ENCODE data around the gene TBC1D19. TPM values are rescaled to one million over a fixed set of nuclear protein-coding genes. Genes with fewer than 3 reads are reported as not detected.

Gene TBC1D19
- total and polyA plus RNA-seq, 2 donors (not counting 1 experiment from before 2014, with no cell fraction given) = 1.8 to 11.0 TPM

- no peaks in the 10 kb centered on the region for H3K4me1 Mint-ChIP-seq
- no peaks in the 10 kb centered on the region for H3K27me3 ChIP-seq (replicated peaks in 1 of 4; ENCODE audit: control extremely low read depth in 1 of 4, control insufficient read depth in 3 of 4, insufficient read depth in 4 of 4, low read length in 3 of 4)
- no peak overlapping the region for H2AFZ ChIP-seq (ENCODE audit: insufficient read depth, low read depth, low read length, poor library complexity, severe bottlenecking)
- H3K9me3 Mint-ChIP-seq (ENCODE audit: insufficient read depth) = peaks cover 1% of the 10 kb centered on the region
- intact Hi-C loops (cut with micrococcal nuclease) = no loop called here
- no peak for DNase-seq
- TF ChIP-seq CTCF (IDR thresholded peaks at IDR 0.05) (no peak), EZH2 (IDR thresholded peaks at IDR 0.05; ENCODE audit: borderline replicate concordance, insufficient read depth, low read depth, low read length, poor library complexity, severe bottlenecking) (no peak)
- H4K20me1 ChIP-seq (ENCODE audit: control insufficient read depth, insufficient read depth, low read length, poor library complexity, severe bottlenecking) = no peaks in the 10 kb centered on the region
- ChIA-PET CTCF (interaction anchor here (1.1 kb wide), 1 partner anchor 413 kb away, joined by 3 read pairs; no protein-coding TSS in a partner anchor), POLR2A (interaction anchor here (0.6 kb wide), 1 partner anchor 218 kb away, joined by 6 read pairs; no protein-coding TSS in a partner anchor)
- no peak for ATAC-seq (ENCODE audit: low read depth)
- no peak overlapping the region for H3K4me3 Mint-ChIP-seq
- H3K27me3 Mint-ChIP-seq = no peaks in the 10 kb centered on the region
- WGBS (ENCODE audit: insufficient coverage) = no CpG with 5 or more reads among the region's 1 CpG
- no peak overlapping the region for H3K9ac ChIP-seq (ENCODE audit: low read length)
- no peak overlapping the region for H3K4me2 ChIP-seq (replicated peaks; ENCODE audit: low read depth, low read length, poor library complexity, severe bottlenecking)
- H3K27ac ChIP-seq (ENCODE audit: low read length in 2 of 2) = no peak overlapping the region
- H3K79me2 ChIP-seq (ENCODE audit: control insufficient read depth, insufficient read depth, low read length) = peaks cover 15% of the 10 kb centered on the region
- H3K36me3 ChIP-seq (replicated peaks in 1 of 2; ENCODE audit: control extremely low read depth in 1 of 2, control insufficient read depth in 1 of 2, extremely low read depth in 1 of 2, insufficient read depth in 2 of 2, low read length in 1 of 2) = no peaks in the 10 kb centered on the region
- H3K4me3 ChIP-seq (ENCODE audit: control extremely low read depth in 1 of 5, extremely low read depth in 1 of 5, insufficient read depth in 1 of 5, low read depth in 2 of 5, low read length in 4 of 5) = no peak overlapping the region
- H3K27ac Mint-ChIP-seq = no peak overlapping the region
- H3K9me3 ChIP-seq (ENCODE audit: control extremely low read depth in 1 of 3, control insufficient read depth in 2 of 3, insufficient read depth in 1 of 3, low read length in 2 of 3) = no peaks in the 10 kb centered on the region
- no peaks in the 10 kb centered on the region for H3K4me1 ChIP-seq (ENCODE audit: control insufficient read depth in 2 of 2, insufficient read depth in 2 of 2, low read length in 2 of 2)
Observed at GRCh38 chr4:26596843-26597242, 13.0 kb downstream of the TBC1D19 start.

- intact Hi-C loops (cut with micrococcal nuclease) = no loop called here
- no peaks in the 10 kb centered on the region for H3K4me1 Mint-ChIP-seq
- H3K9me3 Mint-ChIP-seq (ENCODE audit: insufficient read depth) = no peaks in the 10 kb centered on the region
- DNase-seq (no peak), ATAC-seq (ENCODE audit: low read depth) (no peak)
- WGBS (ENCODE audit: insufficient coverage) = no CpG with 5 or more reads among the region's 1 CpG
- ChIA-PET CTCF (no interaction called here), POLR2A (no interaction called here)
- H3K4me1 ChIP-seq (ENCODE audit: control insufficient read depth in 2 of 2, insufficient read depth in 2 of 2, low read length in 2 of 2) = no peaks in the 10 kb centered on the region
- H3K27me3 ChIP-seq (replicated peaks in 1 of 4; ENCODE audit: control extremely low read depth in 1 of 4, control insufficient read depth in 3 of 4, insufficient read depth in 4 of 4, low read length in 3 of 4) = no peaks in the 10 kb centered on the region
- H2AFZ ChIP-seq (ENCODE audit: insufficient read depth, low read depth, low read length, poor library complexity, severe bottlenecking) = no peak overlapping the region
- no peak overlapping the region for H3K9ac ChIP-seq (ENCODE audit: low read length)
- no peak overlapping the region for H3K4me3 Mint-ChIP-seq
- no peaks in the 10 kb centered on the region for H4K20me1 ChIP-seq (ENCODE audit: control insufficient read depth, insufficient read depth, low read length, poor library complexity, severe bottlenecking)
- no peaks in the 10 kb centered on the region for H3K27me3 Mint-ChIP-seq
- H3K27ac ChIP-seq (ENCODE audit: low read length in 2 of 2) = no peak overlapping the region
- H3K36me3 ChIP-seq (replicated peaks in 1 of 2; ENCODE audit: control extremely low read depth in 1 of 2, control insufficient read depth in 1 of 2, extremely low read depth in 1 of 2, insufficient read depth in 2 of 2, low read length in 1 of 2) = no peaks in the 10 kb centered on the region
- H3K4me3 ChIP-seq (ENCODE audit: control extremely low read depth in 1 of 5, extremely low read depth in 1 of 5, insufficient read depth in 1 of 5, low read depth in 2 of 5, low read length in 4 of 5) = no peak overlapping the region
- H3K27ac Mint-ChIP-seq = no peak overlapping the region
- H3K9me3 ChIP-seq (ENCODE audit: control extremely low read depth in 1 of 3, control insufficient read depth in 2 of 3, insufficient read depth in 1 of 3, low read length in 2 of 3) = peaks cover 0 to 3% (median 0%) of the 10 kb centered on the region in 3 donors
- no peak overlapping the region for H3K4me2 ChIP-seq (replicated peaks; ENCODE audit: low read depth, low read length, poor library complexity, severe bottlenecking)
- TF ChIP-seq EZH2 (IDR thresholded peaks at IDR 0.05; ENCODE audit: borderline replicate concordance, insufficient read depth, low read depth, low read length, poor library complexity, severe bottlenecking) (no peak), CTCF (IDR thresholded peaks at IDR 0.05) (no peak)
- H3K79me2 ChIP-seq (ENCODE audit: control insufficient read depth, insufficient read depth, low read length) = peaks cover 13% of the 10 kb centered on the region
Observed at GRCh38 chr4:26601204-26601603, 17.3 kb downstream of the TBC1D19 start.
